Measurements from ENCODE around the gene CENPB.

- TF ChIP-seq REST (IDR thresholded peaks at IDR 0.05; ENCODE audit: low read depth, low read length) (no peak), YY1 (IDR thresholded peaks at IDR 0.05; ENCODE audit: low read depth) (no peak), MXI1 (IDR thresholded peaks at IDR 0.05; ENCODE audit: low read depth, low read length) (no peak), CTCF (IDR thresholded peaks at IDR 0.05) (no peak), ZBTB33 (IDR thresholded peaks at IDR 0.05; ENCODE audit: borderline replicate concordance, low read depth) (no peak), CHD2 (IDR thresholded peaks at IDR 0.05; ENCODE audit: low read length, partially characterized antibody) (no peak), NFIC (IDR thresholded peaks at IDR 0.05; ENCODE audit: borderline replicate concordance) (no peak)
Observed at GRCh38 chr20:3814928-3815495, 28.5 kb upstream of the CENPB start.
